HPDE6-E6E7 (cell line): Measurements from ENCODE around the gene DLK1.

Experiments used
- DNase-seq: peaks from one replicate; pipeline ENCODE4 v3.0.0; 2011; ENCODE audit warnings: missing footprints; ENCODE audit errors: extremely low spot score

DLK1 gene

GRCh38 chr14:100755649-100756048 lies 29.0 kb downstream of the DLK1 start:
- no peak for DNase-seq

- DNase-seq = peak; percentile 17
Observed at GRCh38 chr14:100761481-100761880, 34.8 kb downstream of the DLK1 start.

GRCh38 chr14:100762089-100762515 lies 35.4 kb downstream of the DLK1 start:
- DNase-seq = no peak

- DNase-seq = no peak
Observed at GRCh38 chr14:100762901-100763300, 36.2 kb downstream of the DLK1 start.

GRCh38 chr14:100764471-100765115 lies 37.9 kb downstream of the DLK1 start:
- no peak for DNase-seq

GRCh38 chr14:100765296-100765695 lies 38.6 kb downstream of the DLK1 start:
- DNase-seq = no peak

- DNase-seq = no peak
Observed at GRCh38 chr14:100765991-100766390, 39.3 kb downstream of the DLK1 start.

GRCh38 chr14:100767003-100767787 lies 40.5 kb downstream of the DLK1 start:
- no peak for DNase-seq

- DNase-seq = no peak
Observed at GRCh38 chr14:100767788-100768536, 41.3 kb downstream of the DLK1 start.

GRCh38 chr14:100769035-100769939 lies 42.6 kb downstream of the DLK1 start:
- DNase-seq = no peak

- no peak for DNase-seq
Observed at GRCh38 chr14:100770046-100770445, 43.4 kb downstream of the DLK1 start.

- DNase-seq = no peak
Observed at GRCh38 chr14:100770605-100771120, 44.0 kb downstream of the DLK1 start.

GRCh38 chr14:100771121-100771800 lies 44.6 kb downstream of the DLK1 start:
- no peak for DNase-seq

- DNase-seq = no peak
Observed at GRCh38 chr14:100772607-100773165, 46.0 kb downstream of the DLK1 start.

- DNase-seq = no peak
Observed at GRCh38 chr14:100773331-100774163, 46.9 kb downstream of the DLK1 start.

GRCh38 chr14:100774164-100774537 lies 47.5 kb downstream of the DLK1 start:
- no peak for DNase-seq

- no peak for DNase-seq
Observed at GRCh38 chr14:100775351-100775830, 48.7 kb downstream of the DLK1 start.

- no peak for DNase-seq
Observed at GRCh38 chr14:100775831-100776591, 49.3 kb downstream of the DLK1 start.
